Peyer's patch (tissue), 4 donors: Measurements from ENCODE around the gene ZBTB38.

Experiments used
- CTCF ChIP-seq, 6 experiments: fragments of 450-650 bp in 4 of 6; fragments of 200-600 bp in 2 of 6; sonication (generic) in 1 of 6; IDR thresholded peaks; one replicate each; pipeline ENCODE4 v1.5.1; 2017 to 2019; ENCODE audit warnings: antibody characterized with exemption in 6 of 6, mild to moderate bottlenecking in 3 of 6, moderate library complexity in 1 of 6
- POLR2A ChIP-seq, 2 donors: fragments of 450-650 bp; IDR thresholded peaks; one replicate each; pipeline ENCODE4 v1.5.1; 2017; ENCODE audit warnings: antibody characterized with exemption in 2 of 2, mild to moderate bottlenecking in 2 of 2, moderate library complexity in 2 of 2

GRCh38 chr3:141323936-141324704, 44.2 kb upstream of the ZBTB38 start:
- TF ChIP-seq CTCF (IDR thresholded peaks at IDR 0.05) (no peak), POLR2A (IDR thresholded peaks at IDR 0.05) (peak in 1 of 2 donors; percentile 51)
